HEK293 (cell line): Measurements from ENCODE around the gene ANKRD30A.

Experiments used
- MZF1 ChIP-seq: fragments of 450-650 bp; formaldehyde crosslinking; IDR thresholded peaks from 2 replicates; pipeline ENCODE4 v1.5.1; 2017; ENCODE audit warnings: missing biosample characterization, missing genetic modification characterization, borderline replicate concordance
- REST ChIP-seq: fragments of 450-650 bp; formaldehyde crosslinking; IDR thresholded peaks from 2 replicates; pipeline ENCODE4 v1.5.1; 2016; ENCODE audit warnings: missing biosample characterization, missing genetic modification characterization
- YY1 ChIP-seq: fragments of 450-650 bp; formaldehyde crosslinking; IDR thresholded peaks from 2 replicates; pipeline ENCODE4 v1.5.1; 2018; ENCODE audit warnings: missing biosample characterization, missing genetic modification characterization
- ZBTB1 ChIP-seq: fragments of 450-650 bp; formaldehyde crosslinking; IDR thresholded peaks from 2 replicates; pipeline ENCODE4 v1.5.1; 2016; ENCODE audit warnings: missing biosample characterization, missing genetic modification characterization
- ZNF114 ChIP-seq: fragments of 450-650 bp; formaldehyde crosslinking; IDR thresholded peaks from 2 replicates; pipeline ENCODE4 v1.5.0; 2017; ENCODE audit warnings: missing biosample characterization, missing genetic modification characterization
- ZNF274 ChIP-seq, 2 experiments: fragments of 200-500 bp in 1 of 2; fragments of 450-650 bp in 1 of 2; sonication (Bioruptor generic) in 1 of 2; formaldehyde crosslinking in 1 of 2; IDR thresholded peaks; 2 replicates each; pipeline versions ENCODE4 v1.5.1 to v1.6.1; 2014 to 2016; ENCODE audit warnings: borderline replicate concordance in 1 of 2, inconsistent platforms in 1 of 2, low read length in 1 of 2, missing biosample characterization in 1 of 2, missing genetic modification characterization in 1 of 2
- ZNF792 ChIP-seq: fragments of 450-650 bp; formaldehyde crosslinking; IDR thresholded peaks from 2 replicates; pipeline ENCODE4 v1.5.1; 2016; ENCODE audit warnings: missing biosample characterization, missing genetic modification characterization

DNA sequence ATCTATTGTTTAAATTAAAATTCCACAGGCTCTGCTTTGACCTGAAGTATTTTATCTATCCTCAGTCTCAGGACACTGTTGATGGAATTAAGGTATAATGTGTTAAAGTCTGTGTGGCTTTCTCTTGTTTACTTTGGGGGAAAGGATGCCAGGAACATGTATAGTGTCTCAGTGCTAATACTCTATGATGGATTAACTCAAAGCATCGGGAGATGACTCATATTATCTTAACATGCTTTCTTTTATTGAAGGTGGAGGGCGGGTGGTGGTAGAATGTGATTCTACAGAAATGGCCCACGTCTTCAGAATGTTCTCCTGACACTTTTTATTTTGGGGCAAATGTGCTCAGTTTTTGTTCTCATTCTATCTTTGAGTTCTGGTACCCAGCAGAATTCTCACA lies 189.0 kb downstream of the ANKRD30A start:
- TF ChIP-seq ZBTB1 = no peak
- TF ChIP-seq ZNF114 (tag by site-specific recombination) = no peak
- TF ChIP-seq YY1 = no peak
- TF ChIP-seq ZNF274 (IDR thresholded peaks at IDR 0.05; ENCODE audit: low read length) = no peak
- no peak for TF ChIP-seq ZNF274 (tag by site-specific recombination; IDR thresholded peaks at IDR 0.05; ENCODE audit: borderline replicate concordance)
- no peak for TF ChIP-seq MZF1 (tag by site-specific recombination)
- no peak for TF ChIP-seq ZNF792
- no peak for TF ChIP-seq REST
